IMR-90 (cell line): ENCODE data around the gene SLC9B1. TPM values are rescaled to one million over a fixed set of nuclear protein-coding genes. Genes with fewer than 3 reads are reported as not detected.
"Not testable (repeated sequence)": the region's sequence is repeated elsewhere in the genome, so short reads cannot be mapped to it uniquely, and the experiment has no call there.

Source experiments
- ATAC-seq: fragments of 200-7000 bp; cut with Tn5 transposase; 2 replicates; pipeline ENCODE4 v1.9.1; 2020; ENCODE audit warnings: low read depth, mild to moderate bottlenecking, moderate library complexity
- BruUV-seq: library from RNA; stranded (reverse); fragments of 400-500 nt; replicated peaks from 2 replicates; lab custom pipeline; 2021; lab: Mats Ljungman, UMichigan
- CTCF ChIA-PET: fragments of 300-600 bp; formaldehyde crosslinking; extraction: SDS; loops from one replicate; lab custom pipeline; 2021; ENCODE audit warnings: antibody characterized with exemption; lab: Yijun Ruan, JAX
- POLR2A ChIA-PET: fragments of 300-600 bp; sonication (Branson Sonifier 250); formaldehyde crosslinking; loops from one replicate; lab custom pipeline; 2022; ENCODE audit warnings: antibody characterized with exemption; ENCODE audit not compliant: unreplicated experiment; lab: Charles Lee
- DNase-seq: peaks from one replicate; pipeline ENCODE4 v3.0.0; 2013
- H2AFZ ChIP-seq: replicated peaks from 2 replicates; pipeline ENCODE3; 2013; ENCODE audit warnings: low read length, mild to moderate bottlenecking; ENCODE audit not compliant: poor library complexity
- H2AK5ac ChIP-seq: 2 replicates; pipeline ENCODE4 v1.6.1; 2013; ENCODE audit warnings: low read depth, low read length, inconsistent platforms
- H2AK9ac ChIP-seq: replicated peaks from 2 replicates; pipeline ENCODE3; 2013; ENCODE audit warnings: mild to moderate bottlenecking, low read depth, low read length, moderate library complexity; ENCODE audit not compliant: poor library complexity
- H2BK120ac ChIP-seq: 2 replicates; pipeline ENCODE4 v1.6.1; 2013; ENCODE audit warnings: low read depth, low read length, inconsistent platforms
- H2BK15ac ChIP-seq: 3 replicates; pipeline ENCODE4 v1.6.1; 2013; ENCODE audit warnings: low read depth, low read length, inconsistent platforms
- H2BK20ac ChIP-seq: 2 replicates; pipeline ENCODE4 v1.6.1; 2013; ENCODE audit warnings: low read depth, mild to moderate bottlenecking, inconsistent platforms, low read length, moderate library complexity
- H2BK5ac ChIP-seq: 2 replicates; pipeline ENCODE4 v1.6.1; 2013; ENCODE audit warnings: mild to moderate bottlenecking, low read depth, low read length, inconsistent platforms; ENCODE audit not compliant: poor library complexity, severe bottlenecking
- H3K14ac ChIP-seq: replicated peaks from 2 replicates; pipeline ENCODE4 v1.6.1; 2013; ENCODE audit warnings: low read depth, low read length, inconsistent platforms
- H3K18ac ChIP-seq: 2 replicates; pipeline ENCODE4 v1.6.1; 2013; ENCODE audit warnings: low read depth, low read length, control low read depth
- H3K23ac ChIP-seq: 2 replicates; pipeline ENCODE4 v1.6.1; 2013; ENCODE audit warnings: low read depth, low read length, inconsistent platforms
- H3K27ac ChIP-seq: 2 replicates; pipeline ENCODE4 v1.5.1; 2013; ENCODE audit warnings: mild to moderate bottlenecking, control low read depth, low read length; ENCODE audit not compliant: insufficient read depth
- H3K27me3 ChIP-seq: 2 replicates; pipeline ENCODE4 v1.6.1; 2013; ENCODE audit warnings: low read length; ENCODE audit not compliant: control insufficient read depth, insufficient read depth
- H3K36me3 ChIP-seq: 2 replicates; pipeline ENCODE4 v1.6.1; 2013; ENCODE audit warnings: low read length, mixed read lengths; ENCODE audit not compliant: control insufficient read depth, insufficient read depth
- H3K4ac ChIP-seq: 2 replicates; pipeline ENCODE4 v1.6.1; 2013; ENCODE audit warnings: low read depth, low read length, inconsistent platforms
- H3K4me1 ChIP-seq: 2 replicates; pipeline ENCODE4 v1.6.1; 2013; ENCODE audit warnings: low read length, mixed read lengths; ENCODE audit not compliant: control insufficient read depth, insufficient read depth
- H3K4me2 ChIP-seq: 2 replicates; pipeline ENCODE4 v1.6.1; 2013; ENCODE audit warnings: low read depth, mild to moderate bottlenecking, control low read depth, low read length, moderate library complexity
- H3K4me3 ChIP-seq: 2 replicates; pipeline ENCODE4 v1.5.1; 2013; ENCODE audit warnings: low read depth, mild to moderate bottlenecking, control low read depth, low read length, moderate library complexity; ENCODE audit not compliant: insufficient read depth
- H3K56ac ChIP-seq: 2 replicates; pipeline ENCODE4 v1.6.1; 2013; ENCODE audit warnings: low read length, inconsistent platforms; ENCODE audit not compliant: insufficient read depth; ENCODE audit errors: extremely low read depth
- H3K79me1 ChIP-seq, 2 experiments: 2 replicates each; pipeline ENCODE4 v1.6.1; 2013; ENCODE audit warnings: low read length in 2 of 2, inconsistent platforms in 1 of 2, low read depth in 1 of 2
- H3K9ac ChIP-seq: 2 replicates; pipeline ENCODE4 v1.6.1; 2013; ENCODE audit warnings: low read depth, low read length, control low read depth
- H3K9me1 ChIP-seq: 2 replicates; pipeline ENCODE4 v1.6.1; 2013; ENCODE audit warnings: low read length, inconsistent platforms; ENCODE audit not compliant: insufficient read depth
- H3K9me3 ChIP-seq: 2 replicates; pipeline ENCODE4 v1.6.1; 2013; ENCODE audit warnings: low read length; ENCODE audit not compliant: control insufficient read depth, insufficient read depth
- H4K20me1 ChIP-seq: 2 replicates; pipeline ENCODE4 v1.6.1; 2013; ENCODE audit warnings: low read length, inconsistent platforms; ENCODE audit not compliant: insufficient read depth
- H4K5ac ChIP-seq: 2 replicates; pipeline ENCODE4 v1.6.1; 2013; ENCODE audit warnings: mild to moderate bottlenecking, low read depth, low read length, control low read depth
- H4K8ac ChIP-seq, 2 experiments: 2 replicates each; pipeline ENCODE4 v1.6.1; 2013; ENCODE audit warnings: low read depth in 2 of 2, low read length in 2 of 2, control low read depth in 1 of 2, inconsistent platforms in 1 of 2
- H4K91ac ChIP-seq: 2 replicates; pipeline ENCODE4 v1.6.1; 2013; ENCODE audit warnings: low read depth, low read length, inconsistent platforms; ENCODE audit not compliant: insufficient read depth
- CHD1 ChIP-seq: IDR thresholded peaks from 2 replicates; pipeline ENCODE4 v1.6.1; 2012; ENCODE audit warnings: low read depth, low read length, improper control_type of control experiment
- MAFK ChIP-seq: IDR thresholded peaks from 2 replicates; pipeline ENCODE4 v1.6.1; 2012; ENCODE audit warnings: low read depth, low read length, improper control_type of control experiment
- POLR2A ChIP-seq: IDR thresholded peaks from 2 replicates; pipeline ENCODE4 v1.6.1; 2012; ENCODE audit warnings: mild to moderate bottlenecking, low read depth, low read length
- SMC3 ChIP-seq: fragments of 150-350 bp; IDR thresholded peaks from 2 replicates; pipeline ENCODE4 v1.6.1; 2016; ENCODE audit warnings: low read depth, mild to moderate bottlenecking, antibody characterized with exemption, low read length, moderate library complexity
- WGBS, 2 experiments: methylation state at CpG; one replicate each; pipeline versions ENCODE4 v1.1.5 to v1.1.7; 2013; ENCODE audit warnings: missing lambda C conversion rate in 2 of 2; ENCODE audit not compliant: insufficient read length in 1 of 2; ENCODE audit errors: extremely low coverage in 2 of 2; 5-methylcytosine and 5-hydroxymethylcytosine counted together
- dilution Hi-C: fragments of 300-500 bp; cut with HindIII; formaldehyde crosslinking; loops from one replicate; pipeline ENCODE4 v1.14.3; 2018; ENCODE audit warnings: low sequenced_read_pairs; ENCODE audit not compliant: unreplicated experiment
- in situ Hi-C: fragments of 300-500 bp; cut with MboI; formaldehyde crosslinking; loops from 3 replicates; pipeline ENCODE4 v1.14.3; 2019; ENCODE audit warnings: low sequenced_read_pairs, inconsistent platforms, mixed read lengths
- intact Hi-C: fragments of 100-400 bp; cut with micrococcal nuclease; formaldehyde crosslinking; loops from 2 replicates; pipeline ENCODE4 v1.10.0; 2022
- polyA plus RNA-seq, 3 experiments: library from polyadenylated mRNA; depleted of rRNA; stranded (reverse); fragments of >200 nt; gene quantifications; 2 replicates each; pipeline ENCODE4 v1.2.3, GENCODE V29; 2012; ENCODE audit warnings: low replicate concordance in 1 of 3
- total RNA-seq: library from RNA; depleted of rRNA; stranded (reverse); fragments of >200 nt; gene quantifications from 2 replicates; pipeline ENCODE4 v1.2.3, GENCODE V29; 2012

SLC9B1 gene
- total and polyA plus RNA-seq, 2 of the 4 experiments (the other 2 are of a cell fraction), result 0.07 to 0.18 TPM

- no peak overlapping the region for H3K4ac ChIP-seq
- dilution Hi-C loops (no loop called here), in situ Hi-C loops (no loop called here), intact Hi-C loops (no loop called here)
- no peak overlapping the region for H4K8ac ChIP-seq
- no peak for DNase-seq
- H3K4me2 ChIP-seq, result no peak overlapping the region
- H2BK5ac ChIP-seq, result no peak overlapping the region
- WGBS, 2 experiments, result no CpG with 5 or more reads among the region's 2 CpGs
- H2AK9ac ChIP-seq, result no peak overlapping the region
- H3K4me1 ChIP-seq, result no peaks in the 10 kb centered on the region
- CTCF ChIA-PET, result no interaction called here
- H4K5ac ChIP-seq, result no peak overlapping the region
- no peak for TF ChIP-seq MAFK
- no peak for TF ChIP-seq CHD1
- TF ChIP-seq SMC3, result no peak
- TF ChIP-seq POLR2A, result no peak
- POLR2A ChIA-PET, result no interaction called here
- no peak overlapping the region for H3K56ac ChIP-seq
- no peak overlapping the region for H3K9ac ChIP-seq
- BruUV-seq, result no TSS peak
- H3K23ac ChIP-seq, result no peak overlapping the region
- no peak for ATAC-seq
- no peak overlapping the region for H3K4me3 ChIP-seq
- no peaks in the 10 kb centered on the region for H3K79me1 ChIP-seq
- no peak overlapping the region for H2AFZ ChIP-seq
- no peaks in the 10 kb centered on the region for H3K36me3 ChIP-seq
- no peak overlapping the region for H3K18ac ChIP-seq
- H2BK120ac ChIP-seq, result no peak overlapping the region
- no peak overlapping the region for H2BK20ac ChIP-seq
- no peak overlapping the region for H3K14ac ChIP-seq
- H3K9me3 ChIP-seq, result no peaks in the 10 kb centered on the region
- H2AK5ac ChIP-seq, result no peak overlapping the region
- no peaks in the 10 kb centered on the region for H4K20me1 ChIP-seq
- no peak overlapping the region for H2BK15ac ChIP-seq
- no peak overlapping the region for H3K27ac ChIP-seq
- H3K27me3 ChIP-seq, result no peaks in the 10 kb centered on the region
- no peak overlapping the region for H4K91ac ChIP-seq
- no peaks in the 10 kb centered on the region for H3K9me1 ChIP-seq
Observed at GRCh38 chr4:102981005-102981404, 38.5 kb downstream of the SLC9B1 start.

- H3K56ac ChIP-seq, H3K9me1 ChIP-seq, H3K27me3 ChIP-seq, ATAC-seq, H2BK5ac ChIP-seq, in situ Hi-C loops, H3K4ac ChIP-seq, H3K27ac ChIP-seq, H3K9me3 ChIP-seq, DNase-seq, H2BK15ac ChIP-seq, H2AK5ac ChIP-seq, H3K14ac ChIP-seq, H3K79me1 ChIP-seq, H4K20me1 ChIP-seq, H3K23ac ChIP-seq, H2BK120ac ChIP-seq, H4K91ac ChIP-seq, H3K4me3 ChIP-seq, BruUV-seq, CTCF ChIA-PET, H4K8ac ChIP-seq, H2BK20ac ChIP-seq, H3K18ac ChIP-seq, H3K4me1 ChIP-seq, dilution Hi-C loops, intact Hi-C loops, H2AK9ac ChIP-seq, H4K5ac ChIP-seq, H3K9ac ChIP-seq, POLR2A ChIA-PET, H2AFZ ChIP-seq, H3K36me3 ChIP-seq, H3K4me2 ChIP-seq: not testable (repeated sequence)
- WGBS, 2 experiments, result 88% methylated on average over 1 of the region's 2 CpGs; no CpG with 5 or more reads in 1 of the 2 experiments
Observed at GRCh38 chr4:102961813-102962212, 57.7 kb downstream of the SLC9B1 start.
